ENCODE measurements around the gene PIK3R1. TPM values are rescaled to one million over a fixed set of nuclear protein-coding genes. Genes with fewer than 3 reads are reported as not detected.

PIK3R1 gene
- total RNA-seq, 4 donors from 2014 or later, result 44.9 to 222 (median 81.6) TPM

- in situ Hi-C loops (cut with MboI; ENCODE audit: low pct_ligation_motif_present in 1 of 4, low pct_unique_long_range_greater_than_20kb in 1 of 4, low sequenced_read_pairs in 3 of 4), result no loop called here
- DNase-seq, result no peak
- TF ChIP-seq CTCF (IDR thresholded peaks at IDR 0.05) (no peak), POLR2AphosphoS5 (IDR thresholded peaks at IDR 0.05) (no peak), POLR2A (IDR thresholded peaks at IDR 0.05) (no peak), EP300 (IDR thresholded peaks at IDR 0.05; ENCODE audit: low read depth) (no peak)
- H3K4me1 ChIP-seq, result peaks cover 0 to 15% (median 8%) of the 10 kb centered on the region in 4 donors
- H3K27me3 ChIP-seq, result no peaks in the 10 kb centered on the region
- H3K36me3 ChIP-seq, result no peaks in the 10 kb centered on the region
- H3K27ac ChIP-seq, result no peak overlapping the region
- WGBS, 2 donors (ENCODE audit: low coverage in 1 of 2), result 82 to 94% methylated on average over 2 to 3 of the region's 3 CpGs
- intact Hi-C loops (cut with DNase I; ENCODE audit: low total_unique reads), result no loop called here
- H3K4me3 ChIP-seq, result no peak overlapping the region
- H3K9me3 ChIP-seq, result no peaks in the 10 kb centered on the region
Measured at GRCh38 chr5:68345171-68345570, 129.6 kb downstream of the PIK3R1 start.

- H3K9me3 ChIP-seq, result no peaks in the 10 kb centered on the region
- H3K36me3 ChIP-seq, result no peaks in the 10 kb centered on the region
- no peak for DNase-seq
- no peaks in the 10 kb centered on the region for H3K27me3 ChIP-seq
- H3K4me1 ChIP-seq, result peaks cover 0 to 15% (median 8%) of the 10 kb centered on the region in 4 donors
- TF ChIP-seq CTCF (IDR thresholded peaks at IDR 0.05), result no peak
- TF ChIP-seq EP300 (IDR thresholded peaks at IDR 0.05; ENCODE audit: low read depth), result no peak
- no peak for TF ChIP-seq POLR2AphosphoS5 (IDR thresholded peaks at IDR 0.05)
- TF ChIP-seq POLR2A (IDR thresholded peaks at IDR 0.05), result no peak
- intact Hi-C loops (cut with DNase I; ENCODE audit: low total_unique reads), result no loop called here
- H3K4me3 ChIP-seq, result no peak overlapping the region
- in situ Hi-C loops (cut with MboI; ENCODE audit: low pct_ligation_motif_present in 1 of 4, low pct_unique_long_range_greater_than_20kb in 1 of 4, low sequenced_read_pairs in 3 of 4), result no loop called here
- H3K27ac ChIP-seq, result no peak overlapping the region
- 85 to 86% methylated on average over 1 of the region's 1 CpG for WGBS, 2 donors (ENCODE audit: low coverage in 1 of 2)
Measured at GRCh38 chr5:68345582-68345981, 130.0 kb downstream of the PIK3R1 start.

DNA sequence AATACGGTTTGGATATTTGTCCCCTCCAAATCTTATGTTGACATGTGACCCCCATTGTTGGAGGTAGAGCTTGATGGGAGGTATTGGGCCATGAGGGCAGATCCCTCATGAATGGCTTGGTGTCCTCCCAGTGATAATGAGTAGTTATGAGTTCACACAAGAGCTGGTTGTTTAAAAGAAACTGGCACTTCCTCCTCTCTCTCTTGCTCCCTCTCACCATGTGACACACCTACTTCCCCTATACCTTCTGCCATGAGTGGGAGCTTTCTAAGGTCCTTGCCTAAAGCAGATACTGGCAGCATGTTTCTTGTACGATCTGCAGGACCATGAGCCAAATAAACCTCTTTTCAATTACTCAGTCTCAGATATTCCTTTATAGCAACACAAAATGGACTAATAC lies 132.0 kb downstream of the PIK3R1 start:
- H3K4me3 ChIP-seq, result no peak overlapping the region
- no peak for DNase-seq
- H3K27me3 ChIP-seq, result no peaks in the 10 kb centered on the region
- H3K27ac ChIP-seq, result no peak overlapping the region
- in situ Hi-C loops (cut with MboI; ENCODE audit: low pct_ligation_motif_present in 1 of 4, low pct_unique_long_range_greater_than_20kb in 1 of 4, low sequenced_read_pairs in 3 of 4) (no loop called here), intact Hi-C loops (cut with DNase I; ENCODE audit: low total_unique reads) (no loop called here)
- no peaks in the 10 kb centered on the region for H3K36me3 ChIP-seq
- H3K9me3 ChIP-seq, result no peaks in the 10 kb centered on the region
- peaks cover 0 to 15% (median 8%) of the 10 kb centered on the region in 4 donors for H3K4me1 ChIP-seq
- WGBS, 2 donors (ENCODE audit: low coverage in 1 of 2), result 91 to 100% methylated on average over 1 to 2 of the region's 2 CpGs
- TF ChIP-seq EP300 (IDR thresholded peaks at IDR 0.05; ENCODE audit: low read depth) (no peak), POLR2A (IDR thresholded peaks at IDR 0.05) (no peak), POLR2AphosphoS5 (IDR thresholded peaks at IDR 0.05) (no peak), CTCF (IDR thresholded peaks at IDR 0.05) (no peak)

DNA sequence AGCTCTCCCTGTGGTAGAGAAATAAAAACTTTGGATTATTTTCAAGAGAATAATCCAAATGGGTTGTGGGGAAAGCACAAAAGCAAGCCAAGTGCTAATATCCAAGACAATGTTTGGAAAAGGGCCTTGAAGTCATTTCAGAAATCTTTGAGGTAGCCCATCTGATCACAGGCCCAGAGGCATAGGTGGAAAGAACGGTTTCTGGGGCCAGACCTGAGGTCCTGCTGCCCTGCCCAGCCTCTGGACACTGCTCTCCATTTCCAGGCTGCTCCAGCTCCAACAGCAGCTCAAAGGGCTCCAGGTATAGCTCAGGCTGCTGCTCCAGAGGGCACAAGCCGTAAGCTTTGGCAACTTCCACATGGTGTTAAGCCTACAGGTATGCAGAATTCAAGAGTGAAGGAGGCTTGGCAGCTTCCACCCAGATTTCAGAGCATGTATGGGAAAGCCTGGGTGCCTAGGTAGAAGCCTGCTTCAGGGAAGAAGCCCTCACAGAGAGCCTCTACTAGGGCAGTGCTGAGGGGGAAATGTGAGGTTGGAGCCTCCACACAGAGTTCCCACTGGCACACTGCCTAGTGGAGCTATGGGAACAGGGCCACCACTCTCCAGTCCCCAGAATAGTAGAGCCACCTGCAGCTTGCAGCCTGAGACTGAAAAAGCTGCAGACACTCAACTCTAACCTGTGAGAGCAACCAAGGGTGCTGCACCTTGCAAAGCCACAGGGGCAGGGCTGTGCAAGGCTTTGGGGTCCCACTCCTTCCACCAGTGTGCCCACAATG lies 133.1 kb downstream of the PIK3R1 start:
- H3K9me3 ChIP-seq, result no peaks in the 10 kb centered on the region
- no peak for TF ChIP-seq POLR2A (IDR thresholded peaks at IDR 0.05)
- TF ChIP-seq CTCF (IDR thresholded peaks at IDR 0.05), result no peak
- no peak for TF ChIP-seq POLR2AphosphoS5 (IDR thresholded peaks at IDR 0.05)
- no peak for TF ChIP-seq EP300 (IDR thresholded peaks at IDR 0.05; ENCODE audit: low read depth)
- H3K4me3 ChIP-seq, result no peak overlapping the region
- H3K4me1 ChIP-seq, result peaks cover 0 to 10% (median 8%) of the 10 kb centered on the region in 4 donors
- no peak for DNase-seq
- no peaks in the 10 kb centered on the region for H3K27me3 ChIP-seq
- in situ Hi-C loops (cut with MboI; ENCODE audit: low pct_ligation_motif_present in 1 of 4, low pct_unique_long_range_greater_than_20kb in 1 of 4, low sequenced_read_pairs in 3 of 4), result no loop called here
- 91% methylated on average over 2 of the region's 2 CpGs; no CpG with 5 or more reads in 1 of the 2 donors for WGBS, 2 donors (ENCODE audit: low coverage in 1 of 2)
- no peaks in the 10 kb centered on the region for H3K36me3 ChIP-seq
- H3K27ac ChIP-seq, result no peak overlapping the region
- intact Hi-C loops (cut with DNase I; ENCODE audit: low total_unique reads), result no loop called here
